IMR-90 (cell line): ENCODE data around the gene ERC2. TPM values are rescaled to one million over a fixed set of nuclear protein-coding genes. Genes with fewer than 3 reads are reported as not detected.
A peak's percentile ranks its signal among the peaks of the same experiment; 100 is the strongest.

Source experiments
- ATAC-seq: fragments of 200-7000 bp; cut with Tn5 transposase; 2 replicates; pipeline ENCODE4 v1.9.1; 2020; ENCODE audit warnings: low read depth, mild to moderate bottlenecking, moderate library complexity
- BruUV-seq: library from RNA; stranded (reverse); fragments of 400-500 nt; replicated peaks from 2 replicates; lab custom pipeline; 2021; lab: Mats Ljungman, UMichigan
- CTCF ChIA-PET: fragments of 300-600 bp; formaldehyde crosslinking; extraction: SDS; loops from one replicate; lab custom pipeline; 2021; ENCODE audit warnings: antibody characterized with exemption; lab: Yijun Ruan, JAX
- POLR2A ChIA-PET: fragments of 300-600 bp; sonication (Branson Sonifier 250); formaldehyde crosslinking; loops from one replicate; lab custom pipeline; 2022; ENCODE audit warnings: antibody characterized with exemption; ENCODE audit not compliant: unreplicated experiment; lab: Charles Lee
- DNase-seq: peaks from one replicate; pipeline ENCODE4 v3.0.0; 2013
- H2AFZ ChIP-seq: replicated peaks from 2 replicates; pipeline ENCODE3; 2013; ENCODE audit warnings: low read length, mild to moderate bottlenecking; ENCODE audit not compliant: poor library complexity
- H2AK5ac ChIP-seq: 2 replicates; pipeline ENCODE4 v1.6.1; 2013; ENCODE audit warnings: low read depth, low read length, inconsistent platforms
- H2AK9ac ChIP-seq: replicated peaks from 2 replicates; pipeline ENCODE3; 2013; ENCODE audit warnings: mild to moderate bottlenecking, low read depth, low read length, moderate library complexity; ENCODE audit not compliant: poor library complexity
- H2BK120ac ChIP-seq: 2 replicates; pipeline ENCODE4 v1.6.1; 2013; ENCODE audit warnings: low read depth, low read length, inconsistent platforms
- H2BK15ac ChIP-seq: 3 replicates; pipeline ENCODE4 v1.6.1; 2013; ENCODE audit warnings: low read depth, low read length, inconsistent platforms
- H2BK20ac ChIP-seq: 2 replicates; pipeline ENCODE4 v1.6.1; 2013; ENCODE audit warnings: low read depth, mild to moderate bottlenecking, inconsistent platforms, low read length, moderate library complexity
- H2BK5ac ChIP-seq: 2 replicates; pipeline ENCODE4 v1.6.1; 2013; ENCODE audit warnings: mild to moderate bottlenecking, low read depth, low read length, inconsistent platforms; ENCODE audit not compliant: poor library complexity, severe bottlenecking
- H3K14ac ChIP-seq: replicated peaks from 2 replicates; pipeline ENCODE4 v1.6.1; 2013; ENCODE audit warnings: low read depth, low read length, inconsistent platforms
- H3K18ac ChIP-seq: 2 replicates; pipeline ENCODE4 v1.6.1; 2013; ENCODE audit warnings: low read depth, low read length, control low read depth
- H3K23ac ChIP-seq: 2 replicates; pipeline ENCODE4 v1.6.1; 2013; ENCODE audit warnings: low read depth, low read length, inconsistent platforms
- H3K27ac ChIP-seq: 2 replicates; pipeline ENCODE4 v1.5.1; 2013; ENCODE audit warnings: mild to moderate bottlenecking, control low read depth, low read length; ENCODE audit not compliant: insufficient read depth
- H3K27me3 ChIP-seq: 2 replicates; pipeline ENCODE4 v1.6.1; 2013; ENCODE audit warnings: low read length; ENCODE audit not compliant: control insufficient read depth, insufficient read depth
- H3K36me3 ChIP-seq: 2 replicates; pipeline ENCODE4 v1.6.1; 2013; ENCODE audit warnings: low read length, mixed read lengths; ENCODE audit not compliant: control insufficient read depth, insufficient read depth
- H3K4ac ChIP-seq: 2 replicates; pipeline ENCODE4 v1.6.1; 2013; ENCODE audit warnings: low read depth, low read length, inconsistent platforms
- H3K4me1 ChIP-seq: 2 replicates; pipeline ENCODE4 v1.6.1; 2013; ENCODE audit warnings: low read length, mixed read lengths; ENCODE audit not compliant: control insufficient read depth, insufficient read depth
- H3K4me2 ChIP-seq: 2 replicates; pipeline ENCODE4 v1.6.1; 2013; ENCODE audit warnings: low read depth, mild to moderate bottlenecking, control low read depth, low read length, moderate library complexity
- H3K4me3 ChIP-seq: 2 replicates; pipeline ENCODE4 v1.5.1; 2013; ENCODE audit warnings: low read depth, mild to moderate bottlenecking, control low read depth, low read length, moderate library complexity; ENCODE audit not compliant: insufficient read depth
- H3K56ac ChIP-seq: 2 replicates; pipeline ENCODE4 v1.6.1; 2013; ENCODE audit warnings: low read length, inconsistent platforms; ENCODE audit not compliant: insufficient read depth; ENCODE audit errors: extremely low read depth
- H3K79me1 ChIP-seq, 2 experiments: 2 replicates each; pipeline ENCODE4 v1.6.1; 2013; ENCODE audit warnings: low read length in 2 of 2, inconsistent platforms in 1 of 2, low read depth in 1 of 2
- H3K9ac ChIP-seq: 2 replicates; pipeline ENCODE4 v1.6.1; 2013; ENCODE audit warnings: low read depth, low read length, control low read depth
- H3K9me1 ChIP-seq: 2 replicates; pipeline ENCODE4 v1.6.1; 2013; ENCODE audit warnings: low read length, inconsistent platforms; ENCODE audit not compliant: insufficient read depth
- H3K9me3 ChIP-seq: 2 replicates; pipeline ENCODE4 v1.6.1; 2013; ENCODE audit warnings: low read length; ENCODE audit not compliant: control insufficient read depth, insufficient read depth
- H4K20me1 ChIP-seq: 2 replicates; pipeline ENCODE4 v1.6.1; 2013; ENCODE audit warnings: low read length, inconsistent platforms; ENCODE audit not compliant: insufficient read depth
- H4K5ac ChIP-seq: 2 replicates; pipeline ENCODE4 v1.6.1; 2013; ENCODE audit warnings: mild to moderate bottlenecking, low read depth, low read length, control low read depth
- H4K8ac ChIP-seq, 2 experiments: 2 replicates each; pipeline ENCODE4 v1.6.1; 2013; ENCODE audit warnings: low read depth in 2 of 2, low read length in 2 of 2, control low read depth in 1 of 2, inconsistent platforms in 1 of 2
- H4K91ac ChIP-seq: 2 replicates; pipeline ENCODE4 v1.6.1; 2013; ENCODE audit warnings: low read depth, low read length, inconsistent platforms; ENCODE audit not compliant: insufficient read depth
- CEBPB ChIP-seq: IDR thresholded peaks from 2 replicates; pipeline ENCODE4 v1.6.1; 2012; ENCODE audit warnings: low read depth, low read length, improper control_type of control experiment
- FOS ChIP-seq: fragments of 150-350 bp; IDR thresholded peaks from 2 replicates; pipeline ENCODE4 v1.6.1; 2016; ENCODE audit warnings: low read depth, low read length
- MXI1 ChIP-seq: IDR thresholded peaks from 2 replicates; pipeline ENCODE4 v1.6.1; 2012; ENCODE audit warnings: low read depth, mild to moderate bottlenecking, low read length, moderate library complexity, borderline replicate concordance
- RFX5 ChIP-seq: IDR thresholded peaks from 2 replicates; pipeline ENCODE4 v1.8.0; 2012; ENCODE audit warnings: low read depth, mild to moderate bottlenecking, low read length, moderate library complexity
- SMC3 ChIP-seq: fragments of 150-350 bp; IDR thresholded peaks from 2 replicates; pipeline ENCODE4 v1.6.1; 2016; ENCODE audit warnings: low read depth, mild to moderate bottlenecking, antibody characterized with exemption, low read length, moderate library complexity
- WGBS, 2 experiments: methylation state at CpG; one replicate each; pipeline versions ENCODE4 v1.1.5 to v1.1.7; 2013; ENCODE audit warnings: missing lambda C conversion rate in 2 of 2; ENCODE audit not compliant: insufficient read length in 1 of 2; ENCODE audit errors: extremely low coverage in 2 of 2; 5-methylcytosine and 5-hydroxymethylcytosine counted together
- dilution Hi-C: fragments of 300-500 bp; cut with HindIII; formaldehyde crosslinking; loops from one replicate; pipeline ENCODE4 v1.14.3; 2018; ENCODE audit warnings: low sequenced_read_pairs; ENCODE audit not compliant: unreplicated experiment
- in situ Hi-C: fragments of 300-500 bp; cut with MboI; formaldehyde crosslinking; loops from 3 replicates; pipeline ENCODE4 v1.14.3; 2019; ENCODE audit warnings: low sequenced_read_pairs, inconsistent platforms, mixed read lengths
- intact Hi-C: fragments of 100-400 bp; cut with micrococcal nuclease; formaldehyde crosslinking; loops from 2 replicates; pipeline ENCODE4 v1.10.0; 2022
- polyA plus RNA-seq, 3 experiments: library from polyadenylated mRNA; depleted of rRNA; stranded (reverse); fragments of >200 nt; gene quantifications; 2 replicates each; pipeline ENCODE4 v1.2.3, GENCODE V29; 2012; ENCODE audit warnings: low replicate concordance in 1 of 3
- total RNA-seq: library from RNA; depleted of rRNA; stranded (reverse); fragments of >200 nt; gene quantifications from 2 replicates; pipeline ENCODE4 v1.2.3, GENCODE V29; 2012
- TF ChIP-seq, protein P1 (sequence below): fragments of 150-350 bp; IDR thresholded peaks from 2 replicates; pipeline ENCODE4 v1.6.1; 2017; ENCODE audit warnings: mild to moderate bottlenecking, antibody characterized with exemption, low read length, low read depth

ERC2 gene
- total and polyA plus RNA-seq, 2 of the 4 experiments (the other 2 are of a cell fraction) = 0.17 to 0.18 TPM

DNA sequence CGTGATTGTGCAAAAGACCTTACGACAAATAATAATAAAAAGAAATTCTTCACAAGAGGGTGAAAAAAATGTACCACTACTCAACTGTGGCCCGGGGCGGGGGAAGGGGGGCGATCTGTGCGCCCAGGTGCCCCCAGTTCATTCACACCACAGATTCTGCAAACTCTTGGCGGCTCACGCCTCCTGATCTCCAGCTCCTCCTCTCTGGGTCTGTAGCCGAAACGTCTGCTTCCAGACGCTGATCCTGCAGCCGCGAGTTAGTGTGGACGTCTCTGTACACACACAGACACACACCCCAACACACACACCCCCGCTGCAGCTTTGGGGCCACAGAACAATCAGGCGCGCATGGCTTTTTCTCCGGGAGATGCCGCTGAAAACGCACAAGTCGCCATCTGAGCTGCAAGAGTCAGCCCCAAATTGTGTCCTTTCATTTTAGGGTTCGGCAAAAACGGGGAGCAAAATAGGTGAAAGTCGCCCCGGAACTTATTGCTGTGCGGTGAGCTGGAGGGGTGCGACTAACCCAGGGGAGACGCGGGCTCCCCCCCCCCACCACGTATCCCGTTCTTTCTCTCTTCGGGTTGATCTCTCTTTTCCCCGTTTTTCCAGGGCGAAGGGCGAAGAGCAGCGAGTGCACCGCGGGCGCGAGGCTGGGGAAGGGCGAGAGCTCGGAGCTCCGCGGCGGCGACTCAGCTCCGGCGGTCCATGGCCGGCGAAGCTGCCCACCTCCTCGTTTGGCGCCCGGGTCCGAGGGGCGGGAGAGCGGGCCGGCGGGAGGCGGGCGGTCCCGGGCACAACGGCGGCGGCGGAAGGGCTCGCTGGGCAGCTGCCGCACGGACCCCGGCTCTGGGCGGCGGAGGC lies 980.7 kb downstream of the ERC2 start:
- H2BK20ac ChIP-seq = peak overlapping the region; percentile 11
- dilution Hi-C loops = no loop called here
- H3K27ac ChIP-seq = peak overlapping the region; percentile 98
- H3K9ac ChIP-seq = peak overlapping the region; percentile 100
- peak overlapping the region; percentile 90 for H2AK9ac ChIP-seq
- H3K4me2 ChIP-seq = peak overlapping the region; percentile 33
- H3K4me1 ChIP-seq = peaks cover 23% of the 10 kb centered on the region
- CTCF ChIA-PET = interaction anchor here (0.5 to 2.3 kb wide), 3 partner anchors 24 to 234 kb away, joined by 3 to 14 read pairs (median 5); no protein-coding TSS in a partner anchor
- H2AFZ ChIP-seq = peak overlapping the region; percentile 89
- intact Hi-C loops = loop anchor here (1.0 to 10.0 kb wide), 6 partner anchors 135 to 1059 kb away; no protein-coding TSS in a partner anchor
- H4K20me1 ChIP-seq = no peaks in the 10 kb centered on the region
- H3K79me1 ChIP-seq = peaks cover 0 to 22% of the 10 kb centered on the region in 2 experiments; a peak in 1 of 4 replicates
- H3K18ac ChIP-seq = peak overlapping the region; percentile 92
- BruUV-seq = TSS peak; percentile 80
- peak overlapping the region; percentile 98 for H3K4ac ChIP-seq
- H3K14ac ChIP-seq = peak overlapping the region; percentile 98
- H4K91ac ChIP-seq = peak overlapping the region; percentile 92
- H2BK5ac ChIP-seq = peak overlapping the region; percentile 95
- peak overlapping the region; percentile 89 for H3K4me3 ChIP-seq
- H2BK120ac ChIP-seq = peak overlapping the region; percentile 98
- ATAC-seq = peak; percentile 8
- peak overlapping the region; percentile 99 for H3K56ac ChIP-seq
- in situ Hi-C loops = loop anchor here (5.0 to 10.0 kb wide), 6 partner anchors 235 to 1063 kb away; no protein-coding TSS in a partner anchor
- peak; percentile 73 for DNase-seq
- peak overlapping the region; percentile 89 for H3K23ac ChIP-seq
- peak overlapping the region; percentile 84 for H4K5ac ChIP-seq
- WGBS, 2 experiments = 4% methylated on average over 42 of the region's 71 CpGs; no CpG with 5 or more reads in 1 of the 2 experiments
- H3K27me3 ChIP-seq = no peaks in the 10 kb centered on the region
- H4K8ac ChIP-seq = peak overlapping the region; percentile 96 to 99
- TF ChIP-seq RFX5 (no peak), FOS (no peak), MXI1 (peak; percentile 25; the same call in 1 of the 2 replicates), CEBPB (no peak), SMC3 (no peak)
- TF ChIP-seq, protein P1, sequence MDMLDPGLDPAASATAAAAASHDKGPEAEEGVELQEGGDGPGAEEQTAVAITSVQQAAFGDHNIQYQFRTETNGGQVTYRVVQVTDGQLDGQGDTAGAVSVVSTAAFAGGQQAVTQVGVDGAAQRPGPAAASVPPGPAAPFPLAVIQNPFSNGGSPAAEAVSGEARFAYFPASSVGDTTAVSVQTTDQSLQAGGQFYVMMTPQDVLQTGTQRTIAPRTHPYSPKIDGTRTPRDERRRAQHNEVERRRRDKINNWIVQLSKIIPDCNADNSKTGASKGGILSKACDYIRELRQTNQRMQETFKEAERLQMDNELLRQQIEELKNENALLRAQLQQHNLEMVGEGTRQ = no peak
- peaks cover 18% of the 10 kb centered on the region for H3K9me1 ChIP-seq
- H2AK5ac ChIP-seq = peak overlapping the region; percentile 81
- POLR2A ChIA-PET = interaction anchor here (0.6 to 1.9 kb wide), 6 partner anchors 135 to 411 kb away, joined by 3 to 20 read pairs (median 4); no protein-coding TSS in a partner anchor
- H2BK15ac ChIP-seq = peak overlapping the region; percentile 53; the same call in 1 of the 3 replicates
- peaks cover 19% of the 10 kb centered on the region for H3K36me3 ChIP-seq
- H3K9me3 ChIP-seq = no peaks in the 10 kb centered on the region
